NCI-H345 treated with DMSO at 0.1 percent for 48 hours (cell line): ENCODE measurements around the gene RXFP3.
"Not testable (repeated sequence)": the region's sequence is repeated elsewhere in the genome, so short reads cannot be mapped to it uniquely, and the experiment has no call there.

Experiments used
- DNase-seq: peaks from one replicate; lab custom pipeline; 2025; ENCODE audit not compliant: unreplicated experiment; lab: John Stamatoyannopoulos, UW

RXFP3 gene

DNA sequence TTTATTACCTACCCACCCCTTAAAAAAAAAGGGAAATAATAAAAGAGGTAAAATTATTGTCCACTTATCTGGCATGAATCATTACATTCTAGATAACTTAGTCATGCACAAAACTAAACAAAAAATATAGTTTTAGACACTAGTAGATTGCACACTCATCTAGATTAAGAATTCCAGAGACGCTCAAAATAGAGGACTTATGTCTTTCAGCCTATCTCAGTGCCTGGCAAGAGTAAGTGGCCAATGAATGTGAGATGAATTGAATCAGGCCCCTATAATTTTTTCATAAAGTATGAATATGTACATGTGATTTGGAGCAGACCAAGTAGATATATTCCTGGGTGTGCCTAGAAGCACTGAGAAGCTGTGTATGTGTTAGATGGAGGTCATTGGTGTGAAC, 2.0 kb upstream of the RXFP3 start:
- DNase-seq = no peak

DNA sequence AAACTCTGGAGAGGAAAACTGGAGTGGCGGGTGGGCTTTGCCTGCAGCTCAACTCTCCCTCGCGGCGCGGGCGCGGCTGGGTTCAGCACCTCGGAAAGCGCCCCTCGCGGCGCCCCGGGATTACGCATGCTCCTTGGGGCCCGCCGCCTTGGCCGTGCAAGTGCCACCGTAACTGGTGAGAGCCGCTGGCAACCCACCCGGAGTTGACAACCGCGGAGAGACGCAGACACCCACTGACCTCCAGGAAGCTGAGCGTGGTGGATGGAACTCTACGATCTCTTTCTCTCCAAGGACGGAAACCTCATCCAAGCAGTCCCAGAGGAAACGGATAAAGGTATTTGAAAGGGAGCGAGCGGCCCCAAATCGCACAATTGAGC, 194 bp upstream of the RXFP3 start:
- peak; percentile 75 for DNase-seq

DNA sequence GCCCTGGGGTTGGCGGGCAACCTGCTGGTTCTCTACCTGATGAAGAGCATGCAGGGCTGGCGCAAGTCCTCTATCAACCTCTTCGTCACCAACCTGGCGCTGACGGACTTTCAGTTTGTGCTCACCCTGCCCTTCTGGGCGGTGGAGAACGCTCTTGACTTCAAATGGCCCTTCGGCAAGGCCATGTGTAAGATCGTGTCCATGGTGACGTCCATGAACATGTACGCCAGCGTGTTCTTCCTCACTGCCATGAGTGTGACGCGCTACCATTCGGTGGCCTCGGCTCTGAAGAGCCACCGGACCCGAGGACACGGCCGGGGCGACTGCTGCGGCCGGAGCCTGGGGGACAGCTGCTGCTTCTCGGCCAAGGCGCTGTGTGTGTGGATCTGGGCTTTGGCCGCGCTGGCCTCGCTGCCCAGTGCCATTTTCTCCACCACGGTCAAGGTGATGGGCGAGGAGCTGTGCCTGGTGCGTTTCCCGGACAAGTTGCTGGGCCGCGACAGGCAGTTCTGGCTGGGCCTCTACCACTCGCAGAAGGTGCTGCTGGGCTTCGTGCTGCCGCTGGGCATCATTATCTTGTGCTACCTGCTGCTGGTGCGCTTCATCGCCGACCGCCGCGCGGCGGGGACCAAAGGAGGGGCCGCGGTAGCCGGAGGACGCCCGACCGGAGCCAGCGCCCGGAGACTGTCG, 976 bp downstream of the RXFP3 start:
- DNase-seq = no peak

DNA sequence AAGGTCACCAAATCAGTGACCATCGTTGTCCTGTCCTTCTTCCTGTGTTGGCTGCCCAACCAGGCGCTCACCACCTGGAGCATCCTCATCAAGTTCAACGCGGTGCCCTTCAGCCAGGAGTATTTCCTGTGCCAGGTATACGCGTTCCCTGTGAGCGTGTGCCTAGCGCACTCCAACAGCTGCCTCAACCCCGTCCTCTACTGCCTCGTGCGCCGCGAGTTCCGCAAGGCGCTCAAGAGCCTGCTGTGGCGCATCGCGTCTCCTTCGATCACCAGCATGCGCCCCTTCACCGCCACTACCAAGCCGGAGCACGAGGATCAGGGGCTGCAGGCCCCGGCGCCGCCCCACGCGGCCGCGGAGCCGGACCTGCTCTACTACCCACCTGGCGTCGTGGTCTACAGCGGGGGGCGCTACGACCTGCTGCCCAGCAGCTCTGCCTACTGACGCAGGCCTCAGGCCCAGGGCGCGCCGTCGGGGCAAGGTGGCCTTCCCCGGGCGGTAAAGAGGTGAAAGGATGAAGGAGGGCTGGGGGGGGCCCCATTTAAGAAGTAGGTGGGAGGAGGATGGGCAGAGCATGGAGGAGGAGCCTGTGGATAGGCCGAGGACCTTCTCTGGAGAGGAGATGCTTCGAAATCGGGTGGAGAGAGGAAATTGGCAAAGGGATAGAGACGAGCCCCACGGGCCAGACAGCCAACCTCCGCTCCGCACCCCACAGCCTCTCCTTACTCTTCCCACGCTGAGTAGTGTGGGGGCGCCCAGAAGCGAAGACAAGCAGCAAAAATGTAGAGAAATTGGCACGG, 1.7 kb downstream of the RXFP3 start:
- peak; percentile 41 for DNase-seq

DNA sequence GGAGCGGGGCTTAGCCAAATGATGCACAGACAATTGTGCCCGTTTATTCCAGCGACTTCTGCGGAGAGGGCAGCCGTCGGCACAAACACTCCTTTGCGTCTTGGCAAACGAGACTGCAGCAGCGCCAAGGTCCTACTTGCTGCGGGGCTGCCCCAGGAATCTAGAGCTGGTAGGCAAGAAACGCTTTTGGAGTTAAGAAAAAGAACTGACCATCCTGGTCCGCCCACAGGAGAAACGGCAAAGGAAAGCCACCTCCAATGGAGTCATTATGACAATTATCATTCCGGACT, 2.3 kb downstream of the RXFP3 start:
- DNase-seq = no peak

DNA sequence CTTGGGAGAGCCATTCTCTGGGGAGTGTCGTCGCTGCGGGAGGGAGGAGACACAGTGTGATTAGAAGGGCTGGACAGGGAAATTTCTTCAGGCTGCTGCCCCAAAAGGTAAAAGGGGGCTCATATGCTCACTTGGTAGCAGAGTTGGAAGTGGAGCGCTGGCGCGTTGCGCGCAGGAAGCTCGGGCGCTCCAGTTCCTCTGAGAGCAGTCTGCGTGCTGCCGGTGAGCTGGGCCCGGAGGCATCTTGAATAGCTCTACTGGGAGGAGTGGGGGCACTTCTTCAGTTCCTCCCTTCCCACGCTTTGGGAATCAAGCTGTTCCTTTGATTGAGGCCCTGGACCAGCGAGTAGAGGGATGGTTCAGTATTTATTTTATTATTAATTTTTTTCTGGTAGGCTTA, 2.7 kb downstream of the RXFP3 start:
- DNase-seq = no peak

DNA sequence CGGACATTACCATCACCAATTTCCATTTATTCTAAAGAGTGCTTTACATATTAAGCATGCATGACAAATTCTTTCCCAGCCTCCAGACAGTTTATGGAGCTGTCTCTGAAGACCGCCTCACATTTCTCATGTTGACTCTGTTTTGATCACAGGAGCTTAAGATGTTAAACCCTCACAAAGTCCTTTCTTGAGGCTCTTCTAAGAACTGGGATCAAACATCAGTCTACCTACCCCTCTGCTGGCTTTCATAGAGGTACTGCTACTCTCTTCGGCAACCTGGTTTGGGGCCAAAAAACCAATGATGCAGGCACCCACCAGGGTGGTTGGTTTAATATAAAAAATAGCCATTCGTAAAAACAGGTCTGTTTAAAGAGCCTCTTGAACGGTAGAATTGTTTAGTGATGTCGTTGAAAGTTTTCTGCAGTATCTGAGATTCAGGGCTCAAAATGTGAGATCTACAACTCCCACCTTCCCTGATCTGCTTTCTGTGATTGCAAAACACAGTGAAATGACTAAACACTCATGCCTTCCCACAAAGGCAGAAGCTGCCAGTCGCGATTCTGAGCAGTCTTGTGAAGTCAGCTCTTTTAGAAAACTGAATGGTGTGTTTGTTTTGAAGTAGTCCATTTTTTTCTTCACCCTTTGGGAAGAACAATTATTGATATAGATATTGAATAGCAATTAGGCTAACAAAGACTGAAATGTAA, 3.5 kb downstream of the RXFP3 start:
- DNase-seq = peak; percentile 51

DNA sequence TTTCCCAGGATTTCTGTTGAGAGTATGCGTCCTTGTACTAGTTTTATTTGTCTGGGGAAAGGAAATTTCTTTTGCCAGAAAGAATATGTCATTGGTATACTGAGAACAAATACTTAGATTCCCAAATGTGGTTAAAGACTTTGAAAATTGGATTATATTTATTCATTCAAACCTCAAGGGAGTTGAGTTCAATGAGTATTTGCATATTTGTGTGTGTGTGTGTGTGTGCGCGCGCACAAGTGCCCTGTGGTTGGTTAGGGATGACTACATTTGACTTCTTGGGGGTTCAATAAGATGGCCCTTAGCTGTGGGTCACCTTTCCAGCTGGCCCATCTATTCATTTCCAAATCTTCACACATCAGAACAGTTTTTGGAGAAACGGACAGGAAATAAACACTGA, 4.9 kb downstream of the RXFP3 start:
- DNase-seq = no peak

DNA sequence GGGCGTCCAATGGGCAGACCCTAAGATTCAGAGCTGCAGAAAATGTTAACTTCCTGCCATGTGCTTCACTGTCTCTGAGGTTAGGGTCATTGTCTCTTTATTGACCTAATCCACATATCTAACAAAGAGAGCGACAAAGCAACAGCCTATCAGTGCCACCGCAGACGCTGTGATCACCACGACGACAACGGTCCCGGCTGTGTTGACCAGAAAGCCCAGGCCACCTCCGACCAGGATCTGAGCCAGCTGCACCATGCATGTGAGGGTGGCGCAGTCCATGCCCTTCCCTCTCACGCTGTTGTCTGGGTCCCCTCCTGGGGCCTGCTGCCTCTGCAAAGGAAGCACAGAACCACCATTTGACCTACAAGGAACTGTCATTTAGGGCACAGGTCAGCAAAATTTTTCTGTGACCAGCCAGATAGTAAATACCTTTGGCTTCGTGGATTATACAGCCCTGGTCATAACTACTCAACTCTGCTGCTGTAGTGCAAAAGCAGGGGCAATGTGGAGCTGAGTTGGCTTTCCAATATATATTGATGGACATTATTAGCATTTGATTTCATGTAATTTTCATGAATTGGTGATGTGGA, 8.5 kb downstream of the RXFP3 start:
- DNase-seq = no peak

DNA sequence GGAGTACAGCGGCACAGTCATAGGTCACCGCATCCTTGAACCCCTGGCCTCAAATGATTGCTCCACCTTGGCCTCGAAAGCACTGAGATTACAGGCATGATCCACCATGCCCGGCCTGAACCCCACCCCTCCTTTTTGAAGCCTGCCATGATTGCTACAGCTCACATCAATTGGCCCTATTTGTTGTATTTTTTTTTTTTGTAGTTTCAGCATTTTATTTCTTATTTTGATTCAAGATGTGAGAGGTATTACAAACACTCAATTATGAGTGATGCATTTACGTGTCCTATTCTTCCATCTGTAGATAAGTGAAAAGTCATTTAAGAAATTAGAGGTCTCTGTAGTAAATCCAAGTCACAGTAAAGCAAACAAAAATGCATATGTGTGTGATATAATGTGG, 16.0 kb downstream of the RXFP3 start:
- not testable (repeated sequence) for DNase-seq

DNA sequence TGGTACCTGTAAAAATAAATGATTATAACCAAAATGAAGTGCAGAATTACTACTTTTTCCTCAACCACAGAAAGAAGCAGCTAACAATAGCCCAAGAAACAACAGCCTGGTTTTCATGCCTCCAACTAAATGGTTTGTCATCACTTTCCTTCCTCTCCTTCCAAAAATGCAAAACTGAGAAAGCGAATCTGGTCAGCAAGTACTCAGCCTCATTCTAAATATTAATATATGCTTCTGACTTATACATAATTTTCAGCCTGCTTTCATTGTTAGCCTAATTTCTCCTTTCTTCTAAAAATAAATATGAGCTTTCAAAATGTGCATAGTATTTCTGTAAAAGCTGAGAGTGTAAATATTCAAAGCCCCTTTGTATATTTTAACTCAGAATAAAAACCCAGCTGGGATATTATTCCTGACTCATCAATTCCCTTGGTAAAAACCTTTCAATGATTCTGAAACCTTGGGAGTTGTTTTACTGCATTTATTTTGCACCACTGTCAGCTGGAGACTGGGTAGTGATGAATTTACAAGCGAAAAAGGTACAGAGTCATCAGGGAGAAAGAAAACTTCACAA, 21.5 kb downstream of the RXFP3 start:
- DNase-seq = no peak

DNA sequence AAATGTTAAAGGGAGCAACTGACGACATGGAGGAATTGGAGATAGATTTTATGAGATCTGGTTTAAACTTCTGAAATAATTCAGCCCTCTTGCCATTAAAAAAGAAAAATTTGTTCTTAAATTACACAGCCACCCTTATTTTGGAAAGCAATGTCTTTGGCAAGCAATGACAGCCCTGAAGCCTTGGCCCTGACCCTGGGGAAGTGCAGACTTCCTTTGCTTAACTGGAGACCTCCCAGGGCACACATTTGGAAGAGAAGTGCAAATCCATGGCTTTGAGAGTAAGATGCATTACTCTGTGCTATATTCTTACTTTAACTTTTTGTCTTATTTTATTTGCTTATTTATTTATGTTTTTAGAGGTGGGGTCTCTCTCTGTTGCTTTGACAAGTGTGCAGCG, 22.0 kb downstream of the RXFP3 start:
- no peak for DNase-seq

DNA sequence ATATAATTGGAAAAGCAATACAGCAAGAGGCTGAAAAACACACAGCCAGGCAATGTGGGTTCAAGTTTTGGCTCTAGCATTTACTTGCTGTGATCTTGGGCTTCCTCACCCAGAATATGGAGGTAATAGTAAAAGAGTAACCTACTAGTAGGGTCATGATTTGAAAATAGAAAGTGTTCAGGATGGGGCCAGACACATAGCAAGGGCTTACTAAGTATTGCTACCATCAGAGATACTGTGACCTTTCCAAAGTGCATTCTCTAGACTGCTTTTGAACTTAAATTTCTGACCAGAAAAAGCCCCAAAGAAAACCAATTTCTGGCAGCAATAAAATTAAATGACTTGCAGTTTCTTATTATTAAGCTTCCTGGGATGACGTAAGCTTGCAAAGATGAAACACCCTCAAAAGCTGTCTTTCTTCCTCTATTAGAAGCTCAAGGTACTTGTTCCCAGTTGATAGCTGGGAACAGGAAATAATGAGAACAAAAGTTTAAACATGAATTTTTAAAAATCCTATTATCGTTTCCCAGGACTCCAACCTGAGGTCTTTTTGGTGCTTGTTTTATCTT, 28.0 kb downstream of the RXFP3 start:
- no peak for DNase-seq

DNA sequence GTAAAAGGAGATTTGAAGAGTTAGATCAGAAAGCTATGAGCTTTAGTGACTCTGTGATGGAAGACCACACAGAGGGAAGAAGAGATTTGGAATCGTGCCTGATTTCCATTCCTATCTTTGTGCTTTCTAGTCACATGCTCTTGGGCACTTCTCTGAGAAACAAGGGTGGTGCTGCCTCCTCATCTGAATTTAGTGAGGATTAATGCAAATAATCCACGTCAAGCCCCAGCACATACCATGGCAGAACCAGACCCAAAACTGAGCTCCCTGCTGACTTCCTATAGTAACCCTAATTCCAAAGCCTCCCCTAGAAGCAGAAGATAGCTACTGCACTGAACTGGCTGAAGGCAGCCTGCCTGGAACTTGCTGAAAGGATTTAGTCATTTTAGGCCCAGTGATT, 30.6 kb downstream of the RXFP3 start:
- DNase-seq = no peak

DNA sequence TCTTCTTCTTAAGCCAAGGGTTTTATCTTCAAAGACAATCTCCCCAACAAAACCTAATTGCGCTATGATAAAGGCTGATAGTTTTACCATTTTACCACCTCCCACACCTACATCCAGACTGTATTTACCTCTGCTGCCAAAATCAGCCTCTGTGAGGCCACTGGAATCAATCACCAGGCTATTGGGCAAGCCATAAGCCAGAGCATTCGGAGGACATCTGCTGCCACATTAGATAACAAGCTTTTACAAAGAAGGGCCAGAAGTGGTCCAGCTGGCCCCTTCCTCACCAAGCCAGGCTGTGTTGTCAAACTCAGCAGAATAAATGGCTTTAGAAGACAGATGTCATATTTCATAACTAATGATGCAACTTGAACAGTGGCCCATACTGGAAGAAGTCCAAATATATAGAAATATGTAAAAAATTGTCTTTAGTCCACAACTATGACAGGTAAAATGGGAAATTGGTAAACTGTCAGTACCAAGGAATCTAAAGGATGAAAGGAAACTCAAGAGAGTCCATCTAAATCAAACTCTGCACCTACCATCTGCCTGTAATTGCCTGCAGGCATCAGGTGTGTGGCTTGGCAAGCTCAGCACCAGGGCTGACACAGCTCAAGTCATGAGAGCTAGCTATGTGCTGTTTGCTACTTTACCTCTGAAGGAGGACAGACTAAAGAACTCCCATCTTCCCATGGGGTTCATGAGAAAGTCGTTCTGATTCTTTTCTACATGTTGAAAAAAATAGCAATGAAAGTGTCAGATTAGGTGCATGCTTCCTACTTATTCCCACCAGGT, 32.2 kb downstream of the RXFP3 start:
- DNase-seq = peak; percentile 26

DNA sequence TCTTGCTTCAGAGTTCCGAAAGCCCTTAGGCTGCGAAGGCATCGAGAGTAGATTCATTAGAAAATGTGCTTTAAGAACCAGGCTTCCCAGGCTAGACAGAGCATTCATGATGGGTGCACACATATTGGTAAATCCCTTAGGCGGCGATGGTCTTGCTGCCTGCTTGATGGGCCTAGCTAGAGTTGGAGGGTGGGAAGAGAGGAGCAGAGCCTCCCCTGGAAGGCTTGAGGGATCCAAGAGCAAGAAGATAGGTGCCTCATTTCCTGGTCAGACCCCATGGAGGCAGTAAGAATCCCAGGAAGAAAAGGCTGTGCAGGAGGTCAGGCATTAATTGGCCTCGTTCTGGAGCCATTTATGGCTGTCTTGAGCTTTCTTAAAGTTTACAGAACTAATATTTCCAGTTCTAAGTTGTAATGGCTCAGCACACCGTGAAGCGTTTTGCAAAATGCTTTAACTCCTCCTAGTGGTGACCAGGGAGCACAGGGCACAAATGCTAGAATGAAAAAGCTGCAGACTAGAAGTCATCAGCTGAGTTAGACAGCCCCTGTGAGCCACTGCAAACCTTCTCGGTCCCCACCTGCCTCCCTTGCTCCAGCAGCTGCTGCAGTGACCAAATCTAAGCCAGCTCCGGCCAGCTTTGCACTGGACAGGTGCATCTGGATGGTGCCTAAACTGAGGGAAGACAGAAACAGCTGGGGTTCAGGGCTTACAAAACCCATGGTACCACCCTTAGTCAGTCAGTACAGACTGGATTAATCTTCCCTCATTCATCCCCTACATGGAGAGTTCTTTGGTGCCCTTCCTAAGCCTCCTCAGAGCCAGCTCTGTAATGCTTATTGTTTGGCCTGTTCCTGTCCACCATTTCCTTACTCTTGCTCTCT, 33.6 kb downstream of the RXFP3 start:
- DNase-seq = peak; percentile 57

DNA sequence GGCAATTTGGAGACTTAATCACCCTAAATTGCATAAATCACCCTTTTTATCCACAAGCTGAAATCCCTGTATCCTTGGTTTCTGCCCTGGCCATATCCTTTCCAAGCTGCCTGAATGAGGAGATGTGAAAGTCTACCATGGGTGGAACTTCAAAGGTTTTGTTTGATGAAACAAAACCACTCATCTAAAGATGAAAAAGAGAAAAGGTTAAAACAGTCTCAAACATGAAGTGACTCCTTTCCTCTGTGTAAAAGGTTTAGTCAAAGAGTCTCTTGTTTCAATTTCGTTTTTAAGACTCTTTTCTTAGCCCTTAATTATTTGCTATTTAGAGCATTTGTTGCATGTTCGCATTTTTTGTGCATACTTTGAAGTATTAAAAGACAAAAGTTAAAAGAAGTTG, 37.1 kb downstream of the RXFP3 start:
- no peak for DNase-seq

DNA sequence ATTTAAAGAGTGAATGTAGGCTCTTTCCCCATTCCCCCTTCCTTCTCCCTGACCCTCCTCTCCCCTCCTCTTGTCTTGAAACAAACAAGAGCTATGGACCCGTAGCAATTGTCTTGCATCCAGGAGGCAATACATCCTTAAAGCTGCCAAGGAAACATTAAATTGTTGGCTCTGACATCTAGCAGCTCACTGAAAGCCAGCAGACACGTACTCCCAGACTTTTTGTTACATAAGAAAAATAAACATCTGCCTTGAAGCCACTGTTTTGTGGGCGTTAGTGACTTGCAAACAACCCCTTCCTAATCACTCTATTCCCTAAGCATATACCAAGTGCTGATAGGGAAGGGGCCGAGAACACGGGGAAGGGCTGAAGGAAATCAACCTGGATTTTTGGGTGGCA, 39.7 kb downstream of the RXFP3 start:
- no peak for DNase-seq

DNA sequence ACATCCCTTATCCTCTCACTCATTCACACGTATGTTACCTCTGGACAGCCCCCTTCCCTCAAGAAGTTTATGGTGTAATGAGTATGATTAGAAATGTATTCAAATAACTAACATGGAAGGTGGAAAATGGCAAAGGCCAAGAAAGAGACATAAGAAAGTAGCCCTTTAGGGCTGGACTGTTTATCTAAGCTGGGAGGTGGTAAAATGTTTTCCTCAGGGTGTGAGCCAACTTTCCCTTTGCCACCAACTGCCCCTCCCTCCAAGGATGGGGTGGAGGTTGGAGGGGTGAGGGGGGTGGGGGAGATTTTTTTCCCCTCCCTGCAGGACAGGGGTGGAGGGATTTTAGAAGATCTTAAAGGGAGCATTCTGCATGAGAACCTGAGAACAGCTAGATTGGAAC, 40.1 kb downstream of the RXFP3 start:
- DNase-seq = no peak

DNA sequence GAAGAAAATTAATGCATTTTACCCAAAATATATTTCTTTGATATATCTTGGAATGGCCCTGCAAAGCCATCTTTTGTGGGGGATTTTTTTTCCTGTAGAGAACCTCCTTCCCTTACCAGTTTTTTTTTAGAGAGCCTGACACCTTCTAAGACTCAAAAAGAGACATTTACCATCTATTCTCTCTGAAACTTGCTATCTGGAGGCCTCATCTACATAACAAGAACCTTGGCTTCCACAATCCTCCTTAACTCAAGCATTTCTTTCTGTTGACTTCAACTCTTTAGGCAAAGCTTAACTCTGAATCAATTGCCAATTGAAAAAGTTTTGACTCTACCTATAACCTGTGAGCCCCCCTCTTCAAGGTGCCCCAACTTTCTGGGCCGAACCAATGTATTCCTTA, 42.1 kb downstream of the RXFP3 start:
- DNase-seq = no peak
